GM19395 (cell line): ENCODE results near the gene SLC1A7.

Experiments used
- ATAC-seq: cut with Tn5 transposase; IDR thresholded peaks from one replicate; pipeline ENCODE4 v1.9.1; 2021; ENCODE audit warnings: mild to moderate bottlenecking, moderate library complexity; ENCODE audit not compliant: unreplicated experiment

SLC1A7 gene

DNA sequence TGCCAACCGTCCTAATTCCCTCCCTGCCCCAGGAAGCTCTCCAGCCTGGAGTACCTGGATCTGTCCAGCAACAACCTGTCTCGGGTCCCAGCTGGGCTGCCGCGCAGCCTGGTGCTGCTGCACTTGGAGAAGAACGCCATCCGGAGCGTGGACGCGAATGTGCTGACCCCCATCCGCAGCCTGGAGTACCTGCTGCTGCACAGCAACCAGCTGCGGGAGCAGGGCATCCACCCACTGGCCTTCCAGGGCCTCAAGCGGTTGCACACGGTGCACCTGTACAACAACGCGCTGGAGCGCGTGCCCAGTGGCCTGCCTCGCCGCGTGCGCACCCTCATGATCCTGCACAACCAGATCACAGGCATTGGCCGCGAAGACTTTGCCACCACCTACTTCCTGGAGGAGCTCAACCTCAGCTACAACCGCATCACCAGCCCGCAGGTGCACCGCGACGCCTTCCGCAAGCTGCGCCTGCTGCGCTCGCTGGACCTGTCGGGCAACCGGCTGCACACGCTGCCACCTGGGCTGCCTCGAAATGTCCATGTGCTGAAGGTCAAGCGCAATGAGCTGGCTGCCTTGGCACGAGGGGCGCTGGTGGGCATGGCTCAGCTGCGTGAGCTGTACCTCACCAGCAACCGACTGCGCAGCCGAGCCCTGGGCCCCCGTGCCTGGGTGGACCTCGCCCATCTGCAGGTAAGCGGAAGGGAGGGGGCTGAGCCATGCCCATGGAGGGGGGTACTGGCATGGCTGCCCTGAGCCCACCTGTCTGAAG is 63.9 kb downstream of the SLC1A7 start:
- ATAC-seq: no peak

DNA sequence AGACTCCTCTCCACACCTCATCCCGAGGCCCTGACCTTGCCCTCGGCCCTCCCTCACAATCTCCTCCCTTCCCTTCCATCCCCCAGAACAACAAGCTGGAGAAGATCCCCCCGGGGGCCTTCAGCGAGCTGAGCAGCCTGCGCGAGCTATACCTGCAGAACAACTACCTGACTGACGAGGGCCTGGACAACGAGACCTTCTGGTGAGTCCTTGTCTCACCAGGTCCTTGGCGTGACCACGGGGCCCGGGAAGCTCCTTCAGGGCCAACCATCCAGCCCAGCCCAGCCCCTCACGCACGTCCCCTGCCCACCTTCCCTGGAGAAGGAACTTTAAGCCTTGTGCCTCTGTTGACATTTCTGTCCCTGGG is 64.9 kb downstream of the SLC1A7 start:
- no peak for ATAC-seq

DNA sequence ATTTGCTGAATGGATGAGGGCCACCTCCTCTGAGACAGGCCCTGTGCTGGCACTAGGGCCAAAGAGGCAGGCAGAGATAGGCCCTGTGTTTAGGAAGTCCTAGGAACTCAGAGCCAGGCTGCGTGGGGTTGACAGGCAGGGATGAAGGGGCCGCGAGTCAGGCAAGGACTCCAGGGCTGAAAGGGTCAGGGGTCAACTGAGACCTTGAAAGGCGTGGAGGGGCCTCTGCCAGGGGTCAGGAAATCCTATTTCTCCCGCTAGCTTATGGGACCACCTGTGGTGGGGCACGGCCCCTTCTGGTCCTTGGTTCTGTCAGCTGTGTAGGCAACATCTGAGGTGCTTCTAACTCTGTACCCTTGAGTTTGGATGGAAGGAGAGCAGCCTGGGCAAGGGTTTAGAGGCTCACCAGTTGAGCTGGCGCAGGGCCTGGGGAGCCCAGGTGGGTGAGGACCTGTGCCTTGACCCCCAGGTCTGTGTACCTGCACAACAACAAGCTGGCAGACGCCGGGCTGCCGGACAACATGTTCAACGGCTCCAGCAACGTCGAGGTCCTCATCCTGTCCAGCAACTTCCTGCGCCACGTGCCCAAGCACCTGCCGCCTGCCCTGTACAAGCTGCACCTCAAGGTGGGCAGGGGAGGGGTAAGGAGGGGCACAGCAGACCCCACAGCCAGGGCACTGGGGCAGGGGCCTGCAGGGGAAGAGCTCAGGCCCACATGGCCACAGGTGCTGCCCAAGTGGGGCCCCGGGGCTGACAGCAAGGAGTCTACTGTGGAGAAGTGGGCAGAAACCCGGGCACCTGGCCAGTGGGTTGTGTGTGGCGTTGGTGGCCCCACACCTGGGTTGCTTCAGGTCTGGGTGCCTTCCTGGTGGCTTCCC is 65.5 kb downstream of the SLC1A7 start:
- no peak for ATAC-seq

DNA sequence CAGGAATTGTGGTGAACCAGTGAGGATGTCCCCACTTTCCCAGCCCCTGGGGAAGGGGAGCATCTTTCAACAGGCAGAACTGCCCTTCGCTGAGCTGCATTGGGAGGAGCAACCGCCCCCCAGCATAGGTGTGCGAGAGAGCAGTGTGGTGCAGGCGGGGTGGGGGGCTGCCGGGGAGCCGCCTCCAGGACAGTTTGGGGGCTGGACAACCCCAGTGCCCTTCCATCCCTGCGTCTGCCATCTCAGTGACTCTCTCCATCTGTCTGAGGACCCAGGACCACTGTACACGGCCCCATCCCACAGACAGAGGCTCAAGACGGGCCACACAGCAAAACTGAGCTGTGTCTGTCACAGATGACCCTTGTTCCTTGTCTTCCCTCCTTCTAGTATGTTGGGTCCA is 66.3 kb downstream of the SLC1A7 start:
- no peak for ATAC-seq

DNA sequence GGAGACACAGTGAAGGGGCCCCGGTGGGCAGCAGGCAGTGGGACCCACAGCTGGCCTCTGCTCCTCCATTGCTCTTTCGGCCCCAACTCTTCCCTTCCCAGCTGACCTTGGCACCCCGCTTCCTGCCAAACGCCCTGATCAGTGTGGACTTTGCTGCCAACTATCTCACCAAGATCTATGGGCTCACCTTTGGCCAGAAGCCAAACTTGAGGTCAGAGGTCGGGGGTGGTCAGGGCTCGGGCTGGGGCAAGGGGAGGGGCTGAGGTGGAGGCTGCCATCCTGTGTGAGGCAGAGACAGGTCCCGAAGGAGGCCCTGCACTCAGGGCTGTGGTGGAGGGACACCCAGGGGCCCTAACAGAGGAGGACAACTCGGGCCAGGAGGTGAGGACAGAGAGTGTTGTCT is 66.7 kb downstream of the SLC1A7 start:
- ATAC-seq: no peak

DNA sequence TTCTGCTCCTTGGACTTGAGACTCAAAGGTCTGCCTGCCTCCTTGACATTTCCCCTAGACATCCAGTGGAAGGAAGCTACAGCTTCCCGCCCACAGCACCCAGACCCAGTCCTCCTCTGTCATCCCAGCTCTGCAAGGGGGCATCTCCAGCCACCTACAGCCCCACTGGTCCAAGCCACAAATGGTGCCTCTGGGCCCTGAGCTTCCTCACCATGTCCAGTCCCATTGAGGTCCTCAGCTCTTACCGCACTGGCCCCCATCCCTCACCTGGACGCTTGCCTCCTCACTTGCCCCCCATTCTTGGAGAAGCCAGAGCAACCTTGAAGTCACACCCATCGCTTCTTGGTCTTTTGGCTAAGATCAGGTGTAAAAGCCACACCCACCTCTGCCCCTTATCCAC is 67.2 kb downstream of the SLC1A7 start:
- no peak for ATAC-seq

DNA sequence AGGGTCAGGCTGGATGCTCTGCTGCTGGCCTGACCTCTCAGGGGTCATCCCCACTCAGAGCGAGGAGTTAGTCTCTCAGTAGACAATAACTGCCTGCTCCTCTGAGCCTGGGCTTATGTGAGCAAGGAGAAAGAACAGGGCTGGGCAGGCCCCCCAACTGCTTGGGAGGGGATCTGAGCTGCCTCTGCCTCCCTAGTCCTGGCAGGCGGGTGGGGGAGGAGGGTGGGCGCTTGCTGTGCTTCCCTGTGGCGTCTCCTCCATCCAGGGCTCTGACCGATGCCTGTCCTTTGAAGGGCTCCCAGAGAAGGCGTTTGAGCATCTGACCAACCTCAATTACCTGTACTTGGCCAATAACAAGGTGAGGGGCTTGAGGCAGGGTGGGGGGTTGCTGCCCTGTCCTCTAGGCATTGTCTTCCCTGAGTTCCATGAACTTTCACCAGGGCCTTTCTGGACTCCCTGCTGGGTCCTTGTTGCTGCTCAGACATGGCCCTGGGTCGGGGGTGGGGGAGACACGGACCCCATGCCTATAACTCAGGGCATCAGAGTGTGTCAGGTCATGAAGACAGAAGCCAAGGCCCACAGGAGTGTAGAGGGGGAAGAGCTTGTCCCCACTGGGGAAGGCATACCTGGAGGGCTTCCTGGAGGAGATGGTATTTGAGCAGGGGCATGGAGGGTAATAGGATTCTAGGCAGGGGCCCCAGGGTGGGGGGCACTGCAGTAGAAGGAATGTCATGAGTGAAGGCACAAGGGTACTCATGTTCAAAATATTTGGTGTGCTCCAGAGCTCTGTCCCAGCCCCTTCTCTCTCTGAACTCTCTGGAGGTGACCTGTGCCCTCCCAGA is 67.9 kb downstream of the SLC1A7 start:
- ATAC-seq: no peak

DNA sequence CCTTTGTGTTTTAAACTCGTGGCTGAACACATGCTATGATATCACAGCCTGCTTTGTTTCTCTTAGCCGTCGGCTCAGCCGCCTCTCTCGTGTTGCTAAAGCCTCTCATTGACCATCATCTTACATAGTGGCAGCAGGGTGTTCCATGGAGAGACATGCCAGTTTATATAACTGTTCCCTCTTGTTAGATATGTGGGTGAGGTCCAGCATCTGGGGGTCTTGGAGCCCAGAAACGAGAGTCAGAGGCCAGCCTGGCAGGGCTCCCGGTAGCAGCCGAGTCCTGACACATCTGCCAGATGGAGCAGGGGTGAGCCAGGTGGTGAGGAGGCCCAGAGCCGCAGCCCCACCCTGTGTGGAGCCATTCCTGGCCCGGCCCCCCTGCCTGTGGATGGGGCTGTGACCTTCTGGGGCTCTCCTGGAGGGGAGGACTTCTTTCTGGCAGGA is 68.5 kb downstream of the SLC1A7 start:
- no peak for ATAC-seq

DNA sequence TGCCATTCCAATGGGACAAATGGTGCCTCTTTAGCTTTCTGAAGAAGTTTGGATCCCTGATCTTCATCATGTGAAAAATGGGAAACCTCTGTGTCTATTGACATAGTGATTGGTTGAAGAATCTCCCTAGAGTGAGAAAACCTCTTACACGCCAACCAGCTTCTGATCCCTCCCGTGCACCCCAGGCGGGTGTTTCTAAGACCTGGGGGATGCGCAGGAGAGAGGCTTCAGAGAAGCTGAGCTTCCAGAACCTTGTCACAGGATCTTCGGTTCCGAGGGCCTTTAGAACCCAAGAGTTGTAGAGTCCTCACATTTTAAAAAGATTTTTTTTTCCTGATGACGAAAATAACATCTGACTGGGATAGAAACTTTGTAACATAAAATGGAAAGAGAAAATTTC is 69.2 kb downstream of the SLC1A7 start:
- no peak for ATAC-seq

DNA sequence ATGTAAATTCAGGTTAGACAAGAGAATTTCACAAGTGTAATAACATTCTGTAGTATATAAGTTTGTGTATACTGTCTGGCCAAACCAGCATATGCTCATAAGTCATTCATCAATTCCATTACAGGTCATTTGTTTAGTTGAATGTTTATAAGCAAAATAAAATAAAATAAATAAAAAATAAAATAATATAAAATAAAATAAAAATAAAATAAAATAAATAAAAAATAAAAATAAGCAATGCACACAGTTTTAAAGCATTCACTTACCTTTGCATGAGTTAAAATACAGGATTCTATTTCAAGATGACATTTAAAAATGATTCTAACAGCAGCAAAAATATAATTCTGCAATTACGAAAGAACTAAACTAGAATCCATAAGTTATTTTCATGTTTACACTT is 70.5 kb downstream of the SLC1A7 start:
- no peak for ATAC-seq

DNA sequence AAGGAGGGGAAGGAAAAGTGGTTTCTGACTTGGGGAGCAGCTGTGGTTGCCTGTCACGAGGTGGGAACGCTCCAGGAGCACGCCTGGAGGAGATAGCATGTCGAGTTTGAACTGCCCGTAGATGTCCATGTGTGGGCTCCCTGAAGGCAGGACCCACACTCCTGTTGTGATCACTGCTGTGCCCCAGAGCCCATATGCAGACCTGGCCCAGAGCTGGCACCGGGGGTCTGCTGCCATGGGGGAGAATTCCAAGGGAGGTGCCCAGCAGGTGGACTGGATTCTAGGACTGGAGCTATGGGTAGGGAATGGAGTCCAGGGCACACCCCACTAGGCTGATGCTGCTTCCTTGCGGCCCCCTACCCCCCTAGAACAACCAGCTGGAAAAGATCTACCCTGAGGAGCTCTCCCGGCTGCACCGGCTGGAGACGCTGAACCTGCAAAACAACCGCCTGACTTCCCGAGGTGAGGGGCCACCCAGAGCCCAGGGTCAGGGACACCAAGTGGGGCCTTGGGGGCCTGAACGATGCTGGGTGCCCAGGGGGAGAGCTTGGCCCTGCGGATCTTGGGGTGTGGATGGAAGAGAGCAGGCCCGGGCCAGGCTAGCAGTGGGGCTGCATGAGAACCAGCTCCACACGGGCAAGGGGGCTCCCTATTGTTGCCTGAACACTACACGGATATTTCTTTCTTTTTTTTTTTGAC is 71.1 kb downstream of the SLC1A7 start:
- ATAC-seq: no peak

DNA sequence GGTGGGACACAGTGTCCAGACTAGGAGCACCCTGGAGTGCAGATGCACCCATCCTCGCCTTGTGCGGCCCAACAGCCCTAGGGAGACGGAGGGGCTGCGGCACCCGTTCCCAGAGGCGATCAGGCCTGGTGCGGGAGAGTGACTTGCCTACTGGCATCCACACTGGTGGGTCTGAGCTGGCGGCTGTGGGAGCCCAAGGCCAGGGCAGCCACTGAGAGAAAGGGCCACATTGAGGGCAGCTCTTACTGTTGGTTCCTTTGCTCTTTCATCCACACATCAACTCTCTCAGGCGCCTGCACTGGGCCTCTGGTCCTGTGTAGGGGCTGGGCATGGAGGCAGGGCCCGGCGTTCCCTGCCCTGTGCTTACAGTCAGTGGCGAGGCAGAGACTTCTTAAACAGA is 71.8 kb downstream of the SLC1A7 start:
- no peak for ATAC-seq

DNA sequence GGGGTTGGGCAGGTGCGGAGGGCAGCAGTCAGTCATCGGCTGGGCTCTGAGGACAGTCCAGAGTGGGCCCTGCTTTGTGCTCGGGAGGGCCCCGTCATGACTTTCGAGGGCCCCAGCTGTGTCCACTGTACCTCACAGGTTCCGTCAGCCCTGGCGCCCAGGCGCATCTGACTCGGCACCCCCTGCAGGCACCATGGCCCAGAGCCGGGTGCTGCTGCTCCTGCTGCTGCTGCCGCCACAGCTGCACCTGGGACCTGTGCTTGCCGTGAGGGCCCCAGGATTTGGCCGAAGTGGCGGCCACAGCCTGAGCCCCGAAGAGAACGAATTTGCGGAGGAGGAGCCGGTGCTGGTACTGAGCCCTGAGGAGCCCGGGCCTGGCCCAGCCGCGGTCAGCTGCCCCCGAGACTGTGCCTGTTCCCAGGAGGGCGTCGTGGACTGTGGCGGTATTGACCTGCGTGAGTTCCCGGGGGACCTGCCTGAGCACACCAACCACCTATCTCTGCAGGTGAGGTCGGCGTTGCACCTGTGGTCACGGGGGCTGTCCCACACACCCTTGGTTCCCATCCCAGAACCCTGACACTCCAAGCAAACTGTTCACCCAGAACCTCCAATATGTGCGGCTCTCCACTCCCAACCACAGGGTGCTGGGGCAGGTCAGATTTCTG is 72.6 kb downstream of the SLC1A7 start:
- ATAC-seq: no peak

DNA sequence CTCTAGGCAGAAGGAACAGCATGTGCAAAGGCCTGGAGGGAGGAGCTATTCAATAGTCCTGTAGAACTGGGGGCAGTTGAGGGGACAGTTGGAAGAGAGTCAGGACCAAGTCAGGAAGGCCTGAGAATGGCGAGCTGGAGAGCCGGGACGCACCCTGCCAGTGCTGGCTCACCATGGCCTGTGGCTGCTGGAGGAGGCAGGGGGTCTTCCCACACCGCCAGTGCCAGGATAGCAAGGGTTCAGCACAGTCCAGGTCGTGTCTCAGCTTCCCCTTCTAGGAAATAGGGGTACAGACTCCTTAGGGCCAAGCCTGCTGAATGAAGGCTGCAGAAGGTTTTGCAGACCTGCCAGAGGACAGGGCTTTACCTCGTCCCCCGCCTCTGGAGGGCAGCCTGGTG is 73.2 kb downstream of the SLC1A7 start:
- no peak for ATAC-seq

DNA sequence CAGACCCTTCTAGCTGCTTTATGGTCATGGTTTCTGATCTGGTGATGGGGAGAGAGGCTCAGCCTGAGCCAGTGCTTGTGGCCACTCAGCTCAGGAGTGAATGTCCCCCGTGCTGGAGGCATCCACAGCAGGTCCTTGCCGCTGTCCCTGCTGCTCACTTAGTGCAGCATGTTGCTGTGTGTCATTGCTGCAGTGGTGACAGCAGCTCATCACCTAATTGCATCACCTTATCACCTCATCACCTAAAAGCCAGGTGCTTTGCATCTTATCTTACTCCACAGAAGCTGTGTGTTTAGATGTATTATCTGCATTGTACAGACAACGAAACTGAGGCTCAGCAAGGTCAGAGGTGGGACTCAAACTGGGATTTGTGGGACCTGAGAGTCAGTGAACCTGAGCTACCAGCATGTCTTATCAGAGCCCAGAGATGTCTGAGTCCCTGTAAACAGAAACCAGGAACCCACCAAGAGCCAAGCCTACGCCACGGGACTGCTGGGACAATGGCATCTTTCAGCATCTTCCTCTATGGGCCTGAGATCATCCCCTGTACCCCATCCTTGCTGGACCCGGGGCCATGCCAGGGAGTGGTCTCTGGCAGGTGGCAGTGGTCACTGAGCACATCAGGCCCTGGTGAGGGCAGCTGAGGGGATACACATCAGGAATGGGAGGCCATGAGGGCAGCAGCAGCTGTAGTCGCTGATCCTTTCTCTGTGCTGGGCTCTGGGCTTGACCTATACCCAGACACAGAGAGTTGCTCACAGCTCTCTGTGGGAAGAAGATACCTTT is 73.9 kb downstream of the SLC1A7 start:
- no peak for ATAC-seq

DNA sequence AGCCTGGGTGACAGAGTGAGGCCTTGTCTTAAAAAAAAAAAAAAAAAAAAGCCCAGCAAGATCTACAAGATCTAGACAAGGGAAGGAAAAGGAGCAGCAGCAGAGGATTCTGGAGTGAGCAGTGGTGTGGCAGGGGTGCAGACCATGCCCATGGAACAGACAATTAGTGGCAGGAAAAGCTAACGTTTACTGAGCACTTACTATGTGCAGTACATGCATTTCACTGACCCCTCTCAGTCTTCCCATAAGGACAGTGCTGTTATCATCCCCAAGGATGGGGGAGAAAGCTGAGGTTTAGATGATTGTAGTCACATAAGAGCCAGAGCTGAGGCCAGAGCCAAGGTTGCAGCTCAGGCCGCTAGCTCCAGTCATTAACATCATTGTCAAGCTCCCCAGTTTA is 74.6 kb downstream of the SLC1A7 start:
- no peak for ATAC-seq

DNA sequence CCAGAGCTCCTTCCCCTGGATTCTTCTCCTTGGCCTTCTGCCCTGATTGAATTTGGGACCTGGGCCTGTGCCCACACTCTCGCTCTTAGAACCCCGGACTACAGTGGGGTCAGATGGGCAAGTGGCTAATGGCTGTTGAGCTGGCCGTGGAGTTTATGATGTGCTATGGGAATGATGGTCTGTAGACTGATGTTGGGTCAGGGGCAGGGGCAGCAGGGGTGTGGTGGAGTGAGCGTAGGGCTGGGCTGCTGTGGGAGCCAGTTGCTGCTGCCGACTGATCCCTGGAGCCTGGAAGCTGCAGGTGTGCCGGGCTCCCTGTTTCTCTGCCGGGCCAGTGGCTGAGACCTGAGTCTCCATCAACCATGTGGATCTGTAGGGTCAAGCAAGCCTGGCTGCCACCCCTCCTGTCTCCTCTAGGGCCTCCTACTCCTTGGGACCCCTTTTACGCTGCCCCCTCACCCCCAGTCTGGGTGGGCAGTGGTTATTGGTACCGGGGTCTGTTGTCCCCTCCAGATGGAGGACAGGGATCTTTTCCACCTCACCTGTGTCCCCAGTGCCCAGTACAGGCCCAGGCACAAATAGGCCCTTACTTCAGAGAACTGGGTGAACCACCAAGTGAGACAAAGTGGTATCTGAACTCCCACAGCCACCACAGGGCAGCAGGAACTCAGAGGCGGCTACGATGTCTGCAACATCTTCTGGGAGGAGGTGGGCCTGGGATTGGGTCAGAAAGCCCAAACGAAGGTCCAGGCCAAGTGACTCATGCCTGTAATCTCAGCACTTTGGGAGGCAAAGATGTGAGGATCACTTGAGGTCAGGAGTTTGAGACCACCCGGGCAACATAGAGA is 75.3 kb downstream of the SLC1A7 start:
- ATAC-seq: no peak

DNA sequence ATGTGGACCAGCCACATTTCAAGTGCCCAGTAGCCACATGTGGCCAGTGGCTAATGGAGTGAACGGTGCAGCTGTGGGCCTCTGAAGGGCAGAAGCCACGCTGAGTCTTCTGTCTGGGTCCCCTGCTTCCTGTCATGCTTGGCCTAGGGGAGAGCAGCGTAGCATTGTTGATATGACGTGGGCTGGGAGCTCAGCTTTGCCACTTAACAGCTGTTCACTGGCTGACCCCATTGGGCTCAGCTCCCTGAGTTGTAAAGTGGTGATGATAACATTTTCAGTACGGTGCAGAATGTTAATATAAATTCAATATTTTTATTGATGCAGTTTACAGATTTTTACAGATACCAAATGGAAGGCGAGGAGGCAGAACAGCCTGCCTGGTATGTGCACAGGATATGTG is 76.0 kb downstream of the SLC1A7 start:
- ATAC-seq: no peak

DNA sequence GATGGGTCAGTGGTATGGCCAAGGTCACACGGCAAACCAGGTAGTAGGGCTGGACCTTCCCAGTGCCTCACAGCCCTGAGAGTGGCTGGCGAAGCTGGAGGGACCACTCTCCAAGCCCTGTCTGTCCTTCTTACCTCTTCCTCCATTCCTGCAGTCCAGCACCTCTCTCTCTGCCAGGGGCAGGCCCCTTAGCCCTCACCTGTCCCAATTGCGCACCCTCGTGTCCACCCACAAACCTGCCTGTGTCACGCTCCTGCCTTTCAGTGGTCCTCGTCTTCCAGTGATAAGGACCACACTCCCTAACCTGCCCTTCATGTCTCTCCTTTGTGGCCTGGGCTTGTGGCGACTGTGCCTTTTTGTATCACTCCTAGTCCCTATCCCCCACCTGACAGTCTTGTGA is 77.0 kb downstream of the SLC1A7 start:
- no peak for ATAC-seq
